CD4-positive, alpha-beta memory T cell (primary cell): ENCODE data around the gene WBP4. TPM values are rescaled to one million over a fixed set of nuclear protein-coding genes. Genes with fewer than 3 reads are reported as not detected.

Experiments
- CTCF ChIA-PET: fragments of 350-600 bp; sonication (Branson Sonifier 250); formaldehyde crosslinking; loops from one replicate; lab custom pipeline; 2021; ENCODE audit warnings: inconsistent platforms; ENCODE audit not compliant: partially characterized antibody; lab: Charles Lee
- POLR2A ChIA-PET: fragments of 350-600 bp; sonication (Branson Sonifier 250); formaldehyde crosslinking; loops from one replicate; lab custom pipeline; 2021; ENCODE audit not compliant: partially characterized antibody; lab: Charles Lee
- DNase-seq, 5 donors: peaks; one replicate each; pipeline versions ENCODE4 v3.0.0 to v3.0.0-alpha.2; 2020 to 2022; ENCODE audit warnings: mixed read lengths in 1 of 5
- H3K27ac ChIP-seq: one replicate; pipeline ENCODE4 v1.7.0; 2013; ENCODE audit warnings: low read depth, low read length
- H3K27me3 ChIP-seq: 2 replicates; pipeline ENCODE4 v1.7.0; 2013; ENCODE audit warnings: mild to moderate bottlenecking, low read length, moderate library complexity; ENCODE audit not compliant: insufficient read depth
- H3K36me3 ChIP-seq: 2 replicates; pipeline ENCODE4 v1.7.0; 2013; ENCODE audit warnings: mild to moderate bottlenecking, low read length, moderate library complexity; ENCODE audit not compliant: insufficient read depth
- H3K4me1 ChIP-seq: 2 replicates; pipeline ENCODE4 v1.7.0; 2013; ENCODE audit warnings: mild to moderate bottlenecking, low read length, moderate library complexity; ENCODE audit not compliant: insufficient read depth
- H3K4me3 ChIP-seq, 2 donors: one replicate each; pipeline ENCODE4 v1.7.0; 2013; ENCODE audit warnings: low read length in 2 of 2, mild to moderate bottlenecking in 1 of 2
- H3K9me3 ChIP-seq, 2 donors: one replicate each; pipeline ENCODE4 v1.7.0; 2013; ENCODE audit warnings: low read length in 2 of 2, control low read depth in 1 of 2; ENCODE audit not compliant: control insufficient read depth in 1 of 2
- H3K27ac Mint-ChIP-seq, 7 donors: one replicate each; pipeline ENCODE4 v1.8.0; 2020 to 2021; ENCODE audit warnings: mixed read lengths in 7 of 7, mild to moderate bottlenecking in 6 of 7, inconsistent platforms in 3 of 7, moderate library complexity in 3 of 7
- H3K27me3 Mint-ChIP-seq, 2 donors: one replicate each; pipeline ENCODE4 v1.8.0; 2020 to 2021; ENCODE audit warnings: mixed read lengths in 2 of 2
- H3K36me3 Mint-ChIP-seq, 2 donors: one replicate each; pipeline ENCODE4 v1.8.0; 2020 to 2021; ENCODE audit warnings: mixed read lengths in 2 of 2, inconsistent platforms in 1 of 2, mild to moderate bottlenecking in 1 of 2
- H3K4me1 Mint-ChIP-seq, 4 donors: one replicate each; pipeline ENCODE4 v1.8.0; 2020 to 2021; ENCODE audit warnings: mixed read lengths in 4 of 4, mild to moderate bottlenecking in 1 of 4
- H3K4me3 Mint-ChIP-seq, 8 donors: one replicate each; pipeline ENCODE4 v1.8.0; 2020 to 2021; ENCODE audit warnings: mixed read lengths in 8 of 8, mild to moderate bottlenecking in 7 of 8, moderate library complexity in 6 of 8, inconsistent platforms in 3 of 8
- H3K9me3 Mint-ChIP-seq, 8 donors: one replicate each; pipeline ENCODE4 v1.8.0; 2020 to 2021; ENCODE audit warnings: mixed read lengths in 8 of 8, mild to moderate bottlenecking in 5 of 8, inconsistent platforms in 3 of 8, moderate library complexity in 1 of 8
- intact Hi-C: fragments of 100-400 bp; cut with micrococcal nuclease; formaldehyde crosslinking; loops from one replicate; pipeline ENCODE4 v1.15.1; 2023
- polyA plus RNA-seq, 2 donors: library from polyadenylated mRNA; unstranded; fragments of 300-500 nt; fragmentation: Illumina TruSeq; gene quantifications; one replicate each; pipeline ENCODE4 v1.2.3, GENCODE V29; 2021
- total RNA-seq, 2 experiments: library from RNA; stranded (reverse); gene quantifications; one replicate each; pipeline ENCODE4 v1.2.3, GENCODE V29; 2021

Gene WBP4, protein sequence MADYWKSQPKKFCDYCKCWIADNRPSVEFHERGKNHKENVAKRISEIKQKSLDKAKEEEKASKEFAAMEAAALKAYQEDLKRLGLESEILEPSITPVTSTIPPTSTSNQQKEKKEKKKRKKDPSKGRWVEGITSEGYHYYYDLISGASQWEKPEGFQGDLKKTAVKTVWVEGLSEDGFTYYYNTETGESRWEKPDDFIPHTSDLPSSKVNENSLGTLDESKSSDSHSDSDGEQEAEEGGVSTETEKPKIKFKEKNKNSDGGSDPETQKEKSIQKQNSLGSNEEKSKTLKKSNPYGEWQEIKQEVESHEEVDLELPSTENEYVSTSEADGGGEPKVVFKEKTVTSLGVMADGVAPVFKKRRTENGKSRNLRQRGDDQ
- total RNA-seq, result 1 to 10 TPM; 8.4 to 9.1 TPM
- polyA plus RNA-seq, result 1 to 10 TPM; 1.9 to 4.1 TPM

DNA sequence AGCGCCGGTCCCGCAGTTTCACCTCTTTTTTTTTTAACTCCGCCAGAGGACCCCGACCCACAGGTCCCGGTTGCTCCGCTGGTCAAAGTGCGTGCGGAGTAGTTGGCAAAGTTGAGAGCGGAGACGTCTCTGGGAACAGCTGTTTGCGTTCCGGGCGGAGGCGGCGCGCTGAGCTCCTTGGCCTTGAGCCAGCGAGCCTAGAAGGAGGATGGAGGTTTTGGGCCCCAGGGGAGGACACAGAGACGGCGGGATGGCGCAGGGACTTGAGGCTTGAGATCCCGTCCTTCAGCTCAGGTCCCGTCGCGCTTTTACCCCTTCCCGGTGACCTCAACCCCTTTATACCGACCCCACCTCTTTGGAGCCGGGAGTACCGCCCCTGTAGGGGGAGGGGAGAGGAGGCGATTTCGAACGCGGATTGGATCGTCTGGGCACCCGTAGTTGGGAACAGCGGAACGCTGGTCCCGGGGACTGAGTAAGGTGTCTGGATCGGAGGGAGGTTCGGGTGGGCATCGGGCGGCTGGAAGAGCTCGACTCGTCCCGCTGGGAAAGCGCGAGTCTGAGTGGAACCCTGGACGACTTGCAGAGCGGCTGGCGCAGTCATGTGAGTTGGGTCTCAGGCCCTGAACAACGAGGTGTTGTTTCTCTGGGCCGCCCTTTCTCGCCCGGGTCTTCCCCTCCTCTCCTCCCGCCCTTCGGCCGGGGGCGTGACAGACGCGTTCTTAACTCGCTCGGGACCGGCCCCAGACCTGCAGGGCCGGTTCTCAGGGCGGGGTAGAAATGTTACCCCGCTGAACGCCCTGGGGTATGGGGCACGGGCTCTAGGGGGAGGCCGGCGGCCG, at the start of gene WBP4:
TSS of gene WBP4 (plus strand) at position 435 of the 839 bp plus-strand sequence. CDS start at position 600, 165 bp downstream.
- H3K4me3 Mint-ChIP-seq, result peak within 1 kb of the TSS; percentile 97 to 100 (median 100)
- ChIA-PET POLR2A (interaction anchor here (0.6 to 6.8 kb wide), 36 partner anchors 12 to 900 kb away, joined by 3 to 104 read pairs (median 4); partner anchors contain the start of genes ELF1, KBTBD6, SLC25A15 and VWA8), CTCF (interaction anchor here (0.7 to 5.4 kb wide), 18 partner anchors 9 to 592 kb away, joined by 3 to 29 read pairs (median 4); partner anchors contain the start of genes ELF1, KBTBD6 and KBTBD7)
- peak; percentile 89 to 94 (median 90) for DNase-seq
- Histone ChIP-seq H3K4me1 (peaks cover 42% of the 10 kb centered on the region), H3K27me3 (no peaks in the 10 kb centered on the region), H3K9me3 (no peaks in the 10 kb centered on the region), H3K27ac (peak within 1 kb of the TSS; percentile 81), H3K4me3 (peak within 1 kb of the TSS; percentile 92 to 99), H3K36me3 (peaks cover 9% of the 10 kb centered on the region)
- peak within 1 kb of the TSS; percentile 99 to 100 (median 99) for H3K27ac Mint-ChIP-seq
- intact Hi-C loops, result loop anchor here (1.0 to 5.0 kb wide), 9 partner anchors 42 to 1211 kb away; partner anchors contain the start of genes AKAP11, DGKH, ELF1 and KBTBD6
- peaks cover 28 to 74% (median 38%) of the 10 kb centered on the region in 4 donors for H3K4me1 Mint-ChIP-seq
- peaks cover 0 to 15% (median 0%) of the 10 kb centered on the region in 8 donors for H3K9me3 Mint-ChIP-seq
- peaks cover 2 to 5% of the 10 kb centered on the region in 2 donors for H3K27me3 Mint-ChIP-seq
- H3K36me3 Mint-ChIP-seq, result peaks cover 13 to 40% of the 10 kb centered on the region in 2 donors

DNA sequence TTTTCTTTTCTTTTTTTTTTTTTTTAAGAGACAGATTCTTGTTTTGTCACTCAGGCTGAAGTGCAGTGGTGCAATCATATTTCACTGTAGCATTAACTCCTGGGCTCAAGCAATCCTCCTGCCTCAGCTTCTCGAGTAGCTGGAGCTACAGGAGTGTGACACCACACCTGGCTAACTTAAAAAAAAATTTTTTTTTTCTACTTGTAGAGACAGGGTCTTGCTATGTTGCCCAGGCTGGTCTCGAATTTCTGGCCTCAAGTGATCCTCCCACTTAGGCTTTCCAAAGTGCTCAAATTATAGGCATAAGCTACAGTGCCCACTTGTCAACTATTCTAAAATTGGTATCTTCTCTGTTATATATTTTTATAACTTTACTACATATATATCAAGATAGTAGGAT, 48.8 kb upstream of the WBP4 start:
- DNase-seq, result no peak
- peaks cover 18 to 31% of the 10 kb centered on the region in 2 donors for H3K36me3 Mint-ChIP-seq
- intact Hi-C loops, result no loop called here
- H3K27ac Mint-ChIP-seq, result peak overlapping the region in 4 of 7 donors; percentile 0 to 70 (median 41)
- H3K36me3 ChIP-seq, result no peaks in the 10 kb centered on the region
- no peaks in the 10 kb centered on the region for H3K9me3 ChIP-seq
- H3K27ac ChIP-seq, result no peak overlapping the region
- no peaks in the 10 kb centered on the region for H3K27me3 Mint-ChIP-seq
- H3K4me1 Mint-ChIP-seq, result peaks cover 44 to 78% (median 59%) of the 10 kb centered on the region in 4 donors
- H3K4me3 ChIP-seq, result no peak overlapping the region
- ChIA-PET POLR2A (interaction anchor here (0.8 to 11.2 kb wide), 5 partner anchors 10 to 48 kb away, joined by 3 to 226 read pairs (median 9); partner anchors contain the start of gene WBP4), CTCF (interaction anchor here (0.6 to 5.3 kb wide), 10 partner anchors 10 to 48 kb away, joined by 3 to 25 read pairs (median 5); partner anchors contain the start of gene WBP4)
- no peaks in the 10 kb centered on the region for H3K27me3 ChIP-seq
- peak overlapping the region in 4 of 8 donors; percentile 21 to 42 (median 34) for H3K4me3 Mint-ChIP-seq
- H3K4me1 ChIP-seq, result peaks cover 81% of the 10 kb centered on the region
- no peaks in the 10 kb centered on the region for H3K9me3 Mint-ChIP-seq

DNA sequence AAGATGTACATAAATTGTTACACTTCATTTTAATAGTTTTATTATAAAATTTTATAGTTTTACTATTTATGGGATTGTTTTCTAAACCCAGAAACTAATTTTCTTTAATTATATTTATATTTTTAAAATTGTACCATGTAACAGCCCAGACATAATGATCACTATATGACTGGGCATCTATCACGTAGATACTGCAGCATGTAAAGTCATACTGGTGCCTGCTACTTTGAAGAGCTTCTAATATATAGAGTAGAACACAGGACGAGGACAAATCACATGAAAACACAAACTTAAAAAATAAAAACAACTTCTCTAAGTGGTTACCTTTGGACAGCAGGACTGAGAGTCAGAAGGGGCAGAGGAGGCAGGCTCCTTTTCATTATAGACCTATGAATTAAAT, 47.5 kb upstream of the WBP4 start:
- peak overlapping the region; percentile 32 for H3K27ac ChIP-seq
- CTCF ChIA-PET, result interaction anchor here (1.0 to 5.3 kb wide), 7 partner anchors 11 to 237 kb away, joined by 4 to 25 read pairs (median 10); partner anchors contain the start of gene WBP4
- H3K4me1 Mint-ChIP-seq, result peaks cover 37 to 68% (median 47%) of the 10 kb centered on the region in 4 donors

DNA sequence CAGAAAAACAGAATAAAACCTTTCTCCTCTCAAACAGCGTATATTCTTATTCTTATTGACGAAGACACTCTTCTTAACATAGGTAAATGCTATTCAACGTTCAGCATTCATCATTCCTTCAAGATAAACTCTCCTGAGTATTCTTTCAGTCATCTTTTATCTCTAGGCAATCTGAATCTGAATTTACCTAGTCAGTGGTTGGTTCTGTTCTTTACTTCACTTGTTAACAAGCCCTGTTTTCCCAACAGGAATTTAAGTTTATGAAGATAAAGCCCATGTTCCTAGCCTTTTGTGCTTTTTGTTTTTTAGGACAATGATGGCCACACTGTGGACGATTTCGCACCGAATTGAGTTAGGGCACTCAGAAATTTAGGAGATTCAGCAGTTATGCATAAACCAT, 45.4 kb upstream of the WBP4 start:
- H3K27me3 ChIP-seq, result no peaks in the 10 kb centered on the region
- peak overlapping the region; percentile 18 to 38 for H3K4me3 ChIP-seq
- H3K9me3 ChIP-seq, result no peaks in the 10 kb centered on the region
- no peaks in the 10 kb centered on the region for H3K36me3 ChIP-seq
- ChIA-PET POLR2A (interaction anchor here (1.0 to 11.2 kb wide), 6 partner anchors 8 to 45 kb away, joined by 3 to 226 read pairs (median 55); partner anchors contain the start of gene WBP4), CTCF (interaction anchor here (1.2 to 6.5 kb wide), 4 partner anchors 31 to 94 kb away, joined by 3 to 48 read pairs (median 10); partner anchors contain the start of gene WBP4)
- Mint-ChIP-seq H3K36me3 (peaks cover 12 to 31% of the 10 kb centered on the region in 2 donors), H3K27me3 (no peaks in the 10 kb centered on the region), H3K4me1 (peaks cover 35 to 65% (median 48%) of the 10 kb centered on the region in 4 donors), H3K4me3 (peak overlapping the region; percentile 83 to 94 (median 92)), H3K9me3 (no peaks in the 10 kb centered on the region), H3K27ac (peak overlapping the region; percentile 85 to 97 (median 89))
- DNase-seq, result no peak
- peak overlapping the region; percentile 50 for H3K27ac ChIP-seq
- intact Hi-C loops, result no loop called here
- H3K4me1 ChIP-seq, result peaks cover 62% of the 10 kb centered on the region

More for the DNA sequence above, 47.5 kb upstream of the WBP4 start:
- Mint-ChIP-seq H3K4me3 (peak overlapping the region; percentile 77 to 94 (median 92)), H3K9me3 (no peaks in the 10 kb centered on the region), H3K36me3 (peaks cover 14 to 32% of the 10 kb centered on the region in 2 donors), H3K27me3 (no peaks in the 10 kb centered on the region), H3K27ac (peak overlapping the region; percentile 47 to 93 (median 89))
- POLR2A ChIA-PET, result interaction anchor here (0.6 to 11.2 kb wide), 7 partner anchors 8 to 92 kb away, joined by 3 to 226 read pairs (median 6); partner anchors contain the start of gene WBP4
- Histone ChIP-seq H3K36me3 (no peaks in the 10 kb centered on the region), H3K4me1 (peaks cover 68% of the 10 kb centered on the region), H3K27me3 (no peaks in the 10 kb centered on the region), H3K4me3 (no peak overlapping the region), H3K9me3 (no peaks in the 10 kb centered on the region)
- intact Hi-C loops, result no loop called here
- no peak for DNase-seq

DNA sequence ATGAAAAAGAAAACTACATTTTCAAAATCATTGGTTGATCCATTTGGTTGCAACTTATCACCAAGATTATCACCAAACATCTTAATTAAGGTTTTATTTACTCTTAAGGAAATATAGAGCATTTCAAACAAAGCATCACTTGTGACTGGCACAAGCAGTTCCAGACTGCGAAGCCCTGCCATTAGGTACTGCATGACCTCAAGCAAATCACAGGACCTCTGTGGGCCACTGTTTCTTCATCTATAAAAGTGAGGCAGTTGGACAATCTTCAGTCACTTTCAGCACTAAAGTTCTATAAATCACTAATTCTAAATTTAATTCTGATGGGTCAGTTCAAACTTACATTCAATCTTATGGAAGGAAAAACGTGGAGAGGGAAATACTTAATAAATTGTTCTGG, 44.1 kb upstream of the WBP4 start:
- Histone ChIP-seq H3K9me3 (no peaks in the 10 kb centered on the region), H3K4me1 (peaks cover 50% of the 10 kb centered on the region), H3K27me3 (no peaks in the 10 kb centered on the region), H3K36me3 (no peaks in the 10 kb centered on the region), H3K4me3 (peak overlapping the region; percentile 55 to 65), H3K27ac (peak overlapping the region; percentile 85)
- Mint-ChIP-seq H3K36me3 (peaks cover 3 to 23% of the 10 kb centered on the region in 2 donors), H3K4me1 (peaks cover 36 to 53% (median 43%) of the 10 kb centered on the region in 4 donors), H3K9me3 (peaks cover 0 to 1% (median 0%) of the 10 kb centered on the region in 8 donors), H3K27ac (peak overlapping the region; percentile 89 to 98 (median 96)), H3K27me3 (no peaks in the 10 kb centered on the region), H3K4me3 (peak overlapping the region; percentile 83 to 97 (median 94))
- ChIA-PET POLR2A (interaction anchor here (0.6 to 11.2 kb wide), 15 partner anchors 9 to 228 kb away, joined by 3 to 226 read pairs (median 4); partner anchors contain the start of gene WBP4), CTCF (interaction anchor here (1.2 to 6.5 kb wide), 9 partner anchors 10 to 240 kb away, joined by 3 to 48 read pairs (median 4); partner anchors contain the start of gene WBP4)
- intact Hi-C loops, result loop anchor here (1.0 kb wide), 3 partner anchors 12 to 43 kb away; no protein-coding TSS in a partner anchor
- DNase-seq, result peak in 3 of 5 donors; percentile 31 to 59 (median 38)
